GM19351 (cell line): ENCODE results near the gene MISFA.
"Not testable (repeated sequence)": the region's sequence is repeated elsewhere in the genome, so short reads cannot be mapped to it uniquely, and the experiment has no call there.

Experiments used
- ATAC-seq: cut with Tn5 transposase; IDR thresholded peaks from one replicate; pipeline ENCODE4 v1.9.1; 2021; ENCODE audit warnings: mild to moderate bottlenecking, moderate library complexity; ENCODE audit not compliant: unreplicated experiment

MISFA gene

GRCh38 chr11:18599739-18600230 lies at the start of gene MISFA:
Gene MISFA (plus strand): TSS chr11:18599789. CDS start chr11:18599929, 140 bp downstream.
- no peak for ATAC-seq

- no peak for ATAC-seq
Observed at GRCh38 chr11:18563090-18563730, 36.4 kb upstream of the MISFA start.

- ATAC-seq, result no peak
Observed at GRCh38 chr11:18564149-18564548, 35.4 kb upstream of the MISFA start.

GRCh38 chr11:18566406-18566805 lies 33.2 kb upstream of the MISFA start:
- no peak for ATAC-seq

- ATAC-seq, result no peak
Observed at GRCh38 chr11:18567081-18567480, 32.5 kb upstream of the MISFA start.

- ATAC-seq, result no peak
Observed at GRCh38 chr11:18575361-18575760, 24.2 kb upstream of the MISFA start.

- ATAC-seq, result peak; percentile 78
Observed at GRCh38 chr11:18578975-18579598, 20.5 kb upstream of the MISFA start.

GRCh38 chr11:18580113-18580766 lies 19.3 kb upstream of the MISFA start:
- ATAC-seq, result no peak

GRCh38 chr11:18581825-18582224 lies 17.8 kb upstream of the MISFA start:
- ATAC-seq, result no peak

GRCh38 chr11:18588297-18589252 lies 11.0 kb upstream of the MISFA start, which contains the start of gene UEVLD:
Gene UEVLD (minus strand): TSS chr11:18588734. CDS start chr11:18588654, 80 bp downstream.
- no peak for ATAC-seq

GRCh38 chr11:18590571-18590970 lies 9.0 kb upstream of the MISFA start:
- ATAC-seq, result no peak

- ATAC-seq, result not testable (repeated sequence)
Observed at GRCh38 chr11:18594088-18594487, 5.5 kb upstream of the MISFA start.

GRCh38 chr11:18594999-18595749 lies 4.4 kb upstream of the MISFA start:
- ATAC-seq, result no peak

- no peak for ATAC-seq
Observed at GRCh38 chr11:18600915-18601569, 1.5 kb downstream of the MISFA start.

- no peak for ATAC-seq
Observed at GRCh38 chr11:18608376-18608775, 8.8 kb downstream of the MISFA start.

- ATAC-seq, result no peak
Observed at GRCh38 chr11:18611196-18611595, 11.6 kb downstream of the MISFA start.

- ATAC-seq, result no peak
Observed at GRCh38 chr11:18612394-18612793, 12.8 kb downstream of the MISFA start.

- no peak for ATAC-seq
Observed at GRCh38 chr11:18614667-18615066, 15.1 kb downstream of the MISFA start.

- peak; percentile 95 for ATAC-seq
Observed at GRCh38 chr11:18615628-18616392, 16.2 kb downstream of the MISFA start.
